ENCODE results near the gene NEDD4L. TPM values are rescaled to one million over a fixed set of nuclear protein-coding genes. Genes with fewer than 3 reads are reported as not detected.

Gene NEDD4L
- total RNA-seq, 1 donor from 2014 or later, result 95.9 TPM

- TF ChIP-seq CTCF (conservative IDR thresholded peaks at IDR 0.05; ENCODE audit: low read depth, low read length), result no peak
- H3K4me3 ChIP-seq (ENCODE audit: low read depth, low read length), result no peak overlapping the region
- DNase-seq (ENCODE audit: low read depth), result no peak
Observed at GRCh38 chr18:58144106-58144505, 100.1 kb downstream of the NEDD4L start.

- no peak for TF ChIP-seq CTCF (conservative IDR thresholded peaks at IDR 0.05; ENCODE audit: low read depth, low read length)
- no peak for DNase-seq (ENCODE audit: low read depth)
- no peak overlapping the region for H3K4me3 ChIP-seq (ENCODE audit: low read depth, low read length)
Observed at GRCh38 chr18:58144671-58145285, 100.8 kb downstream of the NEDD4L start.

GRCh38 chr18:58146099-58146498 is 102.1 kb downstream of the NEDD4L start:
- H3K4me3 ChIP-seq (ENCODE audit: low read depth, low read length), result no peak overlapping the region
- no peak for DNase-seq (ENCODE audit: low read depth)
- no peak for TF ChIP-seq CTCF (conservative IDR thresholded peaks at IDR 0.05; ENCODE audit: low read depth, low read length)

GRCh38 chr18:58148954-58149471 is 105.0 kb downstream of the NEDD4L start:
- DNase-seq (ENCODE audit: low read depth), result no peak
- no peak overlapping the region for H3K4me3 ChIP-seq (ENCODE audit: low read depth, low read length)
- no peak for TF ChIP-seq CTCF (conservative IDR thresholded peaks at IDR 0.05; ENCODE audit: low read depth, low read length)

- H3K4me3 ChIP-seq (ENCODE audit: low read depth, low read length), result no peak overlapping the region
- TF ChIP-seq CTCF (conservative IDR thresholded peaks at IDR 0.05; ENCODE audit: low read depth, low read length), result no peak
- DNase-seq (ENCODE audit: low read depth), result no peak
Observed at GRCh38 chr18:58150772-58151171, 106.7 kb downstream of the NEDD4L start.

GRCh38 chr18:58152216-58152615 is 108.2 kb downstream of the NEDD4L start:
- no peak overlapping the region for H3K4me3 ChIP-seq (ENCODE audit: low read depth, low read length)
- TF ChIP-seq CTCF (conservative IDR thresholded peaks at IDR 0.05; ENCODE audit: low read depth, low read length), result no peak
- DNase-seq (ENCODE audit: low read depth), result no peak

GRCh38 chr18:58152891-58153290 is 108.9 kb downstream of the NEDD4L start:
- no peak for TF ChIP-seq CTCF (conservative IDR thresholded peaks at IDR 0.05; ENCODE audit: low read depth, low read length)
- no peak overlapping the region for H3K4me3 ChIP-seq (ENCODE audit: low read depth, low read length)
- no peak for DNase-seq (ENCODE audit: low read depth)

All from epithelial cell of proximal tubule (primary cell).